Measurements from ENCODE around the gene PCYT1A. TPM values are rescaled to one million over a fixed set of nuclear protein-coding genes. Genes with fewer than 3 reads are reported as not detected.

PCYT1A gene
- total and polyA plus RNA-seq, 10 of the 15 experiments (the other 5 are each of a cell fraction or from before 2014, with no cell fraction given), result 10.8 to 64.3 (median 48.6) TPM

- BruUV-seq (replicated peaks), result no TSS peak
- POLR2A ChIA-PET, result interaction anchor here (0.6 to 2.0 kb wide), 4 partner anchors 19 to 241 kb away, joined by 4 to 5 read pairs (median 5); partner anchors contain the start of gene DYNLT2B
- SMC1A ChIA-PET (ENCODE audit: uncharacterized antibody, unreplicated experiment), result interaction anchor here (0.7 to 2.3 kb wide), 3 partner anchors 8 to 17 kb away, joined by 3 to 12 read pairs (median 5); no protein-coding TSS in a partner anchor
- in situ Hi-C loops (cut with MboI) (no loop called here), intact Hi-C loops (cut with micrococcal nuclease; ENCODE audit: unreplicated experiment) (no loop called here)
- no peaks in the 10 kb centered on the region for H3K9me3 ChIP-seq (replicated peaks; ENCODE audit: control insufficient read depth, insufficient read depth, low read length)
- H3K4me1 ChIP-seq (ENCODE audit: control insufficient read depth, insufficient read depth, low read length), result peaks cover 7% of the 10 kb centered on the region
- H3K4me2 ChIP-seq (ENCODE audit: control insufficient read depth, insufficient read depth), result no peak overlapping the region
- no peak overlapping the region for H2AFZ ChIP-seq (ENCODE audit: control insufficient read depth, low read depth, low read length)
- H3K27ac ChIP-seq (ENCODE audit: control insufficient read depth, insufficient read depth), result no peak overlapping the region
- RAD21 ChIA-PET (ENCODE audit: unreplicated experiment), result no interaction called here
- H3K79me2 ChIP-seq (ENCODE audit: control insufficient read depth, insufficient read depth, low read length), result no peaks in the 10 kb centered on the region
- FAIRE-seq (no peak), DNase-seq (ENCODE audit: low read depth, low spot score) (no peak), ATAC-seq (no peak)
- TF ChIP-seq USF1 (IDR thresholded peaks at IDR 0.05; ENCODE audit: borderline replicate concordance, extremely low read length, insufficient read depth, low read depth, low read length) (no peak), SPI1 (IDR thresholded peaks at IDR 0.05; ENCODE audit: borderline replicate concordance, insufficient read depth, low read depth, low read length) (no peak), CHD4 (IDR thresholded peaks at IDR 0.05) (no peak), ZNF217 (IDR thresholded peaks at IDR 0.05) (no peak), CHD2 (IDR thresholded peaks at IDR 0.05; ENCODE audit: borderline replicate concordance, low read depth, low read length) (no peak), ATF7 (IDR thresholded peaks at IDR 0.05; ENCODE audit: low read depth) (no peak), ZBTB4 (CRISPR knock-in tag; IDR thresholded peaks at IDR 0.05) (no peak), SKIL (IDR thresholded peaks at IDR 0.05; ENCODE audit: low read depth, poor library complexity, severe bottlenecking) (no peak), SP1 (IDR thresholded peaks at IDR 0.05; ENCODE audit: low read depth, low read length) (no peak), ZNF24 (IDR thresholded peaks at IDR 0.05) (no peak), POU2F2 (IDR thresholded peaks at IDR 0.05; ENCODE audit: borderline replicate concordance, low read depth, low read length) (no peak), SREBF2 (IDR thresholded peaks at IDR 0.05; ENCODE audit: low read length) (no peak), RAD21 (IDR thresholded peaks at IDR 0.05; ENCODE audit: insufficient read depth, low read depth, low read length) (no peak), CBX5 (IDR thresholded peaks at IDR 0.05; ENCODE audit: low read depth) (no peak), GATAD2B (conservative IDR thresholded peaks at IDR 0.05; ENCODE audit: low read depth) (no peak), TCF7 (IDR thresholded peaks at IDR 0.05; ENCODE audit: borderline replicate concordance) (no peak), GABPA (IDR thresholded peaks at IDR 0.05; ENCODE audit: low read depth) (no peak), FOXK2 (IDR thresholded peaks at IDR 0.05) (no peak), KLF5 (IDR thresholded peaks at IDR 0.05; ENCODE audit: partially characterized antibody) (no peak)
- no peak overlapping the region for H3K4me3 ChIP-seq
- H3K9ac ChIP-seq (ENCODE audit: control insufficient read depth, insufficient read depth, low read length), result no peak overlapping the region
- no peaks in the 10 kb centered on the region for H4K20me1 ChIP-seq (ENCODE audit: control insufficient read depth, insufficient read depth)
- CTCF ChIA-PET, result interaction anchor here (0.9 to 1.2 kb wide), 2 partner anchors 20 to 224 kb away, joined by 4 to 5 read pairs; partner anchors contain the start of gene DYNLT2B
- no peaks in the 10 kb centered on the region; a peak in 1 of 4 replicates for H3K36me3 ChIP-seq (ENCODE audit: control insufficient read depth in 2 of 2, insufficient read depth in 2 of 2, low read length in 1 of 2)
- 98% methylated on average over 2 of the region's 2 CpGs for WGBS (ENCODE audit: insufficient coverage, insufficient replicate concordance, low lambda C conversion rate, missing lambda C conversion rate)
- no peaks in the 10 kb centered on the region for H3K27me3 ChIP-seq (replicated peaks in 1 of 2; ENCODE audit: control insufficient read depth in 2 of 2, insufficient read depth in 2 of 2, low read length in 1 of 2)
Measured at GRCh38 chr3:196298521-196298920, 11.0 kb upstream of the PCYT1A start.

Measured in GM12878 (cell line).